Mesenchymal stem cell (in vitro differentiated cells and primary cell): ENCODE results near the gene IL6R.

Experiments used
- DNase-seq: peaks from one replicate; pipeline ENCODE4 v3.0.0-alpha.2; 2013
- H2AFZ ChIP-seq: one replicate; pipeline ENCODE4 v1.6.1; 2013; ENCODE audit warnings: low read depth, mild to moderate bottlenecking, control low read depth, inconsistent platforms, low read length, moderate library complexity
- H2AK5ac ChIP-seq: 2 replicates; pipeline ENCODE4 v1.6.1; 2013; ENCODE audit warnings: low read length, moderate library complexity, mild to moderate bottlenecking, inconsistent platforms; ENCODE audit not compliant: severe bottlenecking
- H2BK120ac ChIP-seq: one replicate; pipeline ENCODE4 v1.6.1; 2013; ENCODE audit warnings: low read depth, mild to moderate bottlenecking, inconsistent platforms, low read length, moderate library complexity
- H2BK12ac ChIP-seq, 2 experiments: one replicate each; pipeline ENCODE4 v1.6.1; 2013; ENCODE audit warnings: inconsistent platforms in 2 of 2, low read length in 2 of 2, mild to moderate bottlenecking in 2 of 2, moderate library complexity in 2 of 2, control low read depth in 1 of 2
- H2BK15ac ChIP-seq: one replicate; pipeline ENCODE4 v1.6.1; 2013; ENCODE audit warnings: mild to moderate bottlenecking, low read depth, inconsistent platforms; ENCODE audit not compliant: poor library complexity, severe bottlenecking
- H2BK5ac ChIP-seq: 2 replicates; pipeline ENCODE4 v1.6.1; 2013; ENCODE audit warnings: low read depth, mild to moderate bottlenecking, low read length, control low read depth, inconsistent platforms; ENCODE audit not compliant: poor library complexity, severe bottlenecking
- H3K14ac ChIP-seq, 2 experiments: one replicate each; pipeline ENCODE4 v1.6.1; 2013; ENCODE audit warnings: inconsistent platforms in 2 of 2, low read length in 2 of 2, control low read depth in 1 of 2, mild to moderate bottlenecking in 1 of 2, moderate library complexity in 1 of 2
- H3K18ac ChIP-seq, 2 experiments: one replicate each; pipeline ENCODE4 v1.6.1; 2013; ENCODE audit warnings: inconsistent platforms in 2 of 2, low read length in 2 of 2, control low read depth in 1 of 2, low read depth in 1 of 2, mild to moderate bottlenecking in 1 of 2
- H3K23ac ChIP-seq, 2 experiments: one replicate each; pipeline ENCODE4 v1.6.1; 2013; ENCODE audit warnings: inconsistent platforms in 2 of 2, low read length in 2 of 2, mild to moderate bottlenecking in 2 of 2, moderate library complexity in 2 of 2, control low read depth in 1 of 2
- H3K27ac ChIP-seq: 2 replicates; pipeline ENCODE4 v1.5.1; 2013; ENCODE audit warnings: mild to moderate bottlenecking, moderate library complexity, low read length, control low read depth, inconsistent platforms; ENCODE audit not compliant: poor library complexity, severe bottlenecking
- H3K27me3 ChIP-seq, 2 experiments: 2 replicates each; pipeline versions ENCODE4 v1.6.1 to v1.7.0; 2013; ENCODE audit warnings: low read length in 2 of 2, mild to moderate bottlenecking in 2 of 2, moderate library complexity in 2 of 2, control low read depth in 1 of 2, inconsistent platforms in 1 of 2; ENCODE audit not compliant: control insufficient read depth in 1 of 2, insufficient read depth in 1 of 2
- H3K36me3 ChIP-seq, 2 experiments: 2 replicates each; pipeline versions ENCODE4 v1.6.1 to v1.7.0; 2013; ENCODE audit warnings: low read length in 2 of 2, control low read depth in 1 of 2, inconsistent platforms in 1 of 2, low read depth in 1 of 2, mild to moderate bottlenecking in 1 of 2; ENCODE audit not compliant: insufficient read depth in 2 of 2, control insufficient read depth in 1 of 2
- H3K4ac ChIP-seq, 2 experiments: one replicate each; pipeline ENCODE4 v1.6.1; 2013; ENCODE audit warnings: inconsistent platforms in 2 of 2, low read length in 2 of 2, mild to moderate bottlenecking in 2 of 2, moderate library complexity in 2 of 2, control low read depth in 1 of 2, low read depth in 1 of 2
- H3K4me1 ChIP-seq: 2 replicates; pipeline ENCODE4 v1.6.1; 2013; ENCODE audit warnings: low read depth, low read length, control low read depth; ENCODE audit not compliant: control insufficient read depth, insufficient read depth
- H3K4me2 ChIP-seq: 2 replicates; pipeline ENCODE4 v1.6.1; 2013; ENCODE audit warnings: low read length, mild to moderate bottlenecking, inconsistent platforms; ENCODE audit not compliant: poor library complexity, severe bottlenecking
- H3K4me3 ChIP-seq, 2 experiments: 2 replicates each; pipeline versions ENCODE4 v1.5.1 to v1.7.0; 2013; ENCODE audit warnings: low read length in 2 of 2, mild to moderate bottlenecking in 2 of 2, control low read depth in 1 of 2, low read depth in 1 of 2; ENCODE audit not compliant: insufficient read depth in 1 of 2
- H3K79me1 ChIP-seq: replicated peaks from 2 replicates; pipeline ENCODE4 v1.6.1; 2013; ENCODE audit warnings: mild to moderate bottlenecking, control low read depth, low read length, inconsistent platforms; ENCODE audit not compliant: poor library complexity, severe bottlenecking
- H3K9ac ChIP-seq: 2 replicates; pipeline ENCODE4 v1.7.0; 2013; ENCODE audit warnings: mild to moderate bottlenecking, low read length, moderate library complexity
- H3K9me3 ChIP-seq: 2 replicates; pipeline ENCODE4 v1.7.0; 2013; ENCODE audit warnings: mild to moderate bottlenecking, low read length; ENCODE audit not compliant: control insufficient read depth
- H4K8ac ChIP-seq: one replicate; pipeline ENCODE4 v1.6.1; 2013; ENCODE audit warnings: inconsistent platforms, mild to moderate bottlenecking, low read length, moderate library complexity
- H4K91ac ChIP-seq: one replicate; pipeline ENCODE4 v1.6.1; 2013; ENCODE audit warnings: mild to moderate bottlenecking, low read length, inconsistent platforms
- WGBS: methylation state at CpG from one replicate; pipeline ENCODE4 v1.1.7; 2013; ENCODE audit warnings: mixed read lengths; 5-methylcytosine and 5-hydroxymethylcytosine counted together

IL6R gene

DNA sequence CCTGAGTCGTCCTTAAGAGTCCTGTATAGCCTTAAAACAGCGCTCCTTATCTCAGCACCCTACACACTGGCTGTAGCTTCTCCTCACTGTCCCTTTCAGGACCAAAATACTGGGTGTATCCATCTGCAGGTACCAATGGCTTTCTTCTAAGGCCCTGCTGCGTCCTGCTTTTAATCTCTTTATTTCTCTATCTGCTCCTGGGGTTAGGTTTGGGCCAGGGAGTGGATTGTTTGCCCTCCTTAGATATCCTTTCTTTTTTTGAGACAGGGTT lies 12.1 kb downstream of the IL6R start:
- no peak overlapping the region for H2BK120ac ChIP-seq
- no peak overlapping the region for H3K9ac ChIP-seq
- 96% methylated on average over 3 of the region's 3 CpGs for WGBS
- H3K4me3 ChIP-seq: no peak overlapping the region
- no peak for DNase-seq
- peak overlapping the region; percentile 49 to 64 for H3K4ac ChIP-seq
- peak overlapping the region in 1 of 2 experiments; percentile 53 for H3K18ac ChIP-seq
- no peak overlapping the region for H2BK15ac ChIP-seq
- no peak overlapping the region for H3K27ac ChIP-seq
- peaks cover 31% of the 10 kb centered on the region for H3K4me1 ChIP-seq
- no peak overlapping the region for H3K4me2 ChIP-seq
- peak overlapping the region in 1 of 2 experiments; percentile 10 for H3K14ac ChIP-seq
- H4K8ac ChIP-seq: no peak overlapping the region
- peaks cover 0 to 2% of the 10 kb centered on the region in 2 experiments for H3K36me3 ChIP-seq
- peak overlapping the region in 1 of 2 experiments; percentile 79 for H3K23ac ChIP-seq
- H4K91ac ChIP-seq: no peak overlapping the region
- no peak overlapping the region for H2AFZ ChIP-seq
- H2BK5ac ChIP-seq: no peak overlapping the region
- H3K79me1 ChIP-seq: peaks cover 10% of the 10 kb centered on the region
- peak overlapping the region; percentile 69 for H2AK5ac ChIP-seq
- no peaks in the 10 kb centered on the region for H3K27me3 ChIP-seq
- H3K9me3 ChIP-seq: no peaks in the 10 kb centered on the region
- H2BK12ac ChIP-seq: peak overlapping the region; percentile 26 to 61

GRCh38 chr1:154418062-154418921 lies 13.1 kb downstream of the IL6R start:
- Histone ChIP-seq H3K4ac (peak overlapping the region in 1 of 2 experiments; percentile 3), H3K14ac (peak overlapping the region in 1 of 2 experiments; percentile 13), H3K9me3 (no peaks in the 10 kb centered on the region), H2BK15ac (peak overlapping the region; percentile 54), H3K18ac (peak overlapping the region; percentile 66 to 83), H4K8ac (peak overlapping the region; percentile 48), H2BK5ac (no peak overlapping the region), H3K4me2 (no peak overlapping the region), H2AK5ac (peak overlapping the region; percentile 2), H3K23ac (no peak overlapping the region), H3K36me3 (peaks cover 0 to 2% of the 10 kb centered on the region in 2 experiments), H3K9ac (no peak overlapping the region), H3K4me3 (peak overlapping the region in 1 of 2 experiments; percentile 18), H2BK120ac (no peak overlapping the region), H4K91ac (peak overlapping the region; percentile 74), H2BK12ac (peak overlapping the region; percentile 11 to 71), H3K4me1 (peaks cover 38% of the 10 kb centered on the region), H3K79me1 (peaks cover 10% of the 10 kb centered on the region), H2AFZ (no peak overlapping the region), H3K27ac (no peak overlapping the region), H3K27me3 (no peaks in the 10 kb centered on the region)
- no peak for DNase-seq
- WGBS: 90% methylated on average over 14 of the region's 17 CpGs

- Histone ChIP-seq H3K4me2 (no peak overlapping the region), H3K27ac (peak overlapping the region; percentile 93), H3K9ac (peak overlapping the region; percentile 90), H4K91ac (peak overlapping the region; percentile 45), H3K27me3 (no peaks in the 10 kb centered on the region), H2BK12ac (peak overlapping the region; percentile 11 to 53), H3K14ac (peak overlapping the region in 1 of 2 experiments; percentile 13), H3K9me3 (no peaks in the 10 kb centered on the region), H3K4ac (peak overlapping the region; percentile 38 to 51), H3K36me3 (peaks cover 0 to 2% of the 10 kb centered on the region in 2 experiments), H2BK15ac (no peak overlapping the region), H3K18ac (peak overlapping the region; percentile 71 to 83), H3K23ac (peak overlapping the region in 1 of 2 experiments; percentile 81), H3K4me1 (peaks cover 43% of the 10 kb centered on the region), H4K8ac (peak overlapping the region; percentile 61), H3K79me1 (peaks cover 8% of the 10 kb centered on the region), H2AK5ac (peak overlapping the region; percentile 87), H3K4me3 (peak overlapping the region in 1 of 2 experiments; percentile 72), H2BK120ac (peak overlapping the region; percentile 38), H2AFZ (no peak overlapping the region), H2BK5ac (peak overlapping the region; percentile 70)
- 91% methylated on average over 5 of the region's 5 CpGs for WGBS
- no peak for DNase-seq
These were observed 13.9 kb downstream of the IL6R start for GRCh38 chr1:154418923-154419619.
